ENCODE data around the gene ITPK1. TPM values are rescaled to one million over a fixed set of nuclear protein-coding genes. Genes with fewer than 3 reads are reported as not detected.

Gene ITPK1
- total RNA-seq, 1 donor from 2014 or later: 32.8 TPM

GRCh38 chr14:93049315-93049714 lies 66.4 kb downstream of the ITPK1 start:
- DNase-seq (ENCODE audit: extremely low spot score, unreplicated experiment): no peak
- TF ChIP-seq, protein P1, sequence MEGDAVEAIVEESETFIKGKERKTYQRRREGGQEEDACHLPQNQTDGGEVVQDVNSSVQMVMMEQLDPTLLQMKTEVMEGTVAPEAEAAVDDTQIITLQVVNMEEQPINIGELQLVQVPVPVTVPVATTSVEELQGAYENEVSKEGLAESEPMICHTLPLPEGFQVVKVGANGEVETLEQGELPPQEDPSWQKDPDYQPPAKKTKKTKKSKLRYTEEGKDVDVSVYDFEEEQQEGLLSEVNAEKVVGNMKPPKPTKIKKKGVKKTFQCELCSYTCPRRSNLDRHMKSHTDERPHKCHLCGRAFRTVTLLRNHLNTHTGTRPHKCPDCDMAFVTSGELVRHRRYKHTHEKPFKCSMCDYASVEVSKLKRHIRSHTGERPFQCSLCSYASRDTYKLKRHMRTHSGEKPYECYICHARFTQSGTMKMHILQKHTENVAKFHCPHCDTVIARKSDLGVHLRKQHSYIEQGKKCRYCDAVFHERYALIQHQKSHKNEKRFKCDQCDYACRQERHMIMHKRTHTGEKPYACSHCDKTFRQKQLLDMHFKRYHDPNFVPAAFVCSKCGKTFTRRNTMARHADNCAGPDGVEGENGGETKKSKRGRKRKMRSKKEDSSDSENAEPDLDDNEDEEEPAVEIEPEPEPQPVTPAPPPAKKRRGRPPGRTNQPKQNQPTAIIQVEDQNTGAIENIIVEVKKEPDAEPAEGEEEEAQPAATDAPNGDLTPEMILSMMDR (IDR thresholded peaks at IDR 0.05): no peak
- Mint-ChIP-seq H3K4me3 (ENCODE audit: unreplicated experiment) (no peak overlapping the region), H3K9me3 (ENCODE audit: unreplicated experiment) (no peaks in the 10 kb centered on the region), H3K27me3 (ENCODE audit: unreplicated experiment) (no peaks in the 10 kb centered on the region), H3K36me3 (ENCODE audit: unreplicated experiment) (peaks cover 4% of the 10 kb centered on the region), H3K27ac (ENCODE audit: unreplicated experiment) (no peak overlapping the region), H3K4me1 (ENCODE audit: unreplicated experiment) (peaks cover 33% of the 10 kb centered on the region)

GRCh38 chr14:93048843-93049242 lies 66.9 kb downstream of the ITPK1 start:
- Mint-ChIP-seq H3K9me3 (ENCODE audit: unreplicated experiment) (no peaks in the 10 kb centered on the region), H3K4me1 (ENCODE audit: unreplicated experiment) (peaks cover 34% of the 10 kb centered on the region), H3K27me3 (ENCODE audit: unreplicated experiment) (no peaks in the 10 kb centered on the region), H3K4me3 (ENCODE audit: unreplicated experiment) (no peak overlapping the region), H3K36me3 (ENCODE audit: unreplicated experiment) (peaks cover 4% of the 10 kb centered on the region), H3K27ac (ENCODE audit: unreplicated experiment) (no peak overlapping the region)
- TF ChIP-seq, protein P1 (IDR thresholded peaks at IDR 0.05): no peak
- no peak for DNase-seq (ENCODE audit: extremely low spot score, unreplicated experiment)

GRCh38 chr14:93047661-93048060 lies 68.1 kb downstream of the ITPK1 start:
- TF ChIP-seq, protein P1 (IDR thresholded peaks at IDR 0.05): no peak
- Mint-ChIP-seq H3K4me1 (ENCODE audit: unreplicated experiment) (peaks cover 44% of the 10 kb centered on the region), H3K27me3 (ENCODE audit: unreplicated experiment) (no peaks in the 10 kb centered on the region), H3K36me3 (ENCODE audit: unreplicated experiment) (peaks cover 4% of the 10 kb centered on the region), H3K9me3 (ENCODE audit: unreplicated experiment) (no peaks in the 10 kb centered on the region), H3K27ac (ENCODE audit: unreplicated experiment) (no peak overlapping the region), H3K4me3 (ENCODE audit: unreplicated experiment) (no peak overlapping the region)
- no peak for DNase-seq (ENCODE audit: extremely low spot score, unreplicated experiment)

- H3K4me3 Mint-ChIP-seq (ENCODE audit: unreplicated experiment): no peak overlapping the region
- H3K36me3 Mint-ChIP-seq (ENCODE audit: unreplicated experiment): peaks cover 4% of the 10 kb centered on the region
- TF ChIP-seq, protein P1 (IDR thresholded peaks at IDR 0.05): no peak
- DNase-seq (ENCODE audit: extremely low spot score, unreplicated experiment): no peak
- peaks cover 48% of the 10 kb centered on the region for H3K4me1 Mint-ChIP-seq (ENCODE audit: unreplicated experiment)
- H3K9me3 Mint-ChIP-seq (ENCODE audit: unreplicated experiment): no peaks in the 10 kb centered on the region
- H3K27me3 Mint-ChIP-seq (ENCODE audit: unreplicated experiment): no peaks in the 10 kb centered on the region
- no peak overlapping the region for H3K27ac Mint-ChIP-seq (ENCODE audit: unreplicated experiment)
Measured at GRCh38 chr14:93047157-93047556, 68.6 kb downstream of the ITPK1 start.

GRCh38 chr14:93046705-93047050 lies 69.0 kb downstream of the ITPK1 start:
- Mint-ChIP-seq H3K27ac (ENCODE audit: unreplicated experiment) (no peak overlapping the region), H3K4me3 (ENCODE audit: unreplicated experiment) (no peak overlapping the region), H3K36me3 (ENCODE audit: unreplicated experiment) (peaks cover 4% of the 10 kb centered on the region), H3K4me1 (ENCODE audit: unreplicated experiment) (peaks cover 51% of the 10 kb centered on the region), H3K27me3 (ENCODE audit: unreplicated experiment) (no peaks in the 10 kb centered on the region), H3K9me3 (ENCODE audit: unreplicated experiment) (no peaks in the 10 kb centered on the region)
- TF ChIP-seq, protein P1 (IDR thresholded peaks at IDR 0.05): no peak
- DNase-seq (ENCODE audit: extremely low spot score, unreplicated experiment): no peak
